ENCODE measurements around the gene MTURN. TPM values are rescaled to one million over a fixed set of nuclear protein-coding genes. Genes with fewer than 3 reads are reported as not detected.

The MTURN gene
- polyA plus RNA-seq, 1 donor from 2014 or later = 75.5 TPM

- Histone ChIP-seq H3K27ac (ENCODE audit: low read length) (no peak overlapping the region), H3K4me2 (ENCODE audit: low read length) (no peak overlapping the region)
These were observed 37.7 kb downstream of the MTURN start for GRCh38 chr7:30172451-30172850.

More at GRCh38 chr7:30172451-30172850, 37.7 kb downstream of the MTURN start:
- Histone ChIP-seq H3K27me3 (ENCODE audit: insufficient read depth, low read depth, low read length) (no peaks in the 10 kb centered on the region), H3K4me3 (ENCODE audit: low read length) (no peak overlapping the region), H3K79me2 (replicated peaks; ENCODE audit: insufficient read depth, low read length) (no peaks in the 10 kb centered on the region), H3F3A (ENCODE audit: insufficient read depth, low read length, poor library complexity, severe bottlenecking) (no peaks in the 10 kb centered on the region), H4K20me1 (ENCODE audit: insufficient read depth) (no peaks in the 10 kb centered on the region), H3K36me3 (ENCODE audit: insufficient read depth, low read length) (no peaks in the 10 kb centered on the region), H3K9ac (ENCODE audit: low read length) (no peak overlapping the region), H3K9me2 (ENCODE audit: insufficient read depth, low read length) (no peaks in the 10 kb centered on the region), H3K9me3 (ENCODE audit: low read length) (no peaks in the 10 kb centered on the region), H2AFZ (ENCODE audit: low read depth, low read length) (no peak overlapping the region)
- no peak for TF ChIP-seq SMC3 (conservative IDR thresholded peaks at IDR 0.05; ENCODE audit: poor library complexity)
- TF ChIP-seq POLR2AphosphoS5 (IDR thresholded peaks at IDR 0.05) = no peak
- TF ChIP-seq MXI1 (conservative IDR thresholded peaks at IDR 0.05; ENCODE audit: poor library complexity, severe bottlenecking) = no peak
- TF ChIP-seq EZH2 (IDR thresholded peaks at IDR 0.05; ENCODE audit: borderline replicate concordance, insufficient read depth, low read length, poor library complexity, severe bottlenecking) = no peak
- no peak for TF ChIP-seq RAD21 (conservative IDR thresholded peaks at IDR 0.05)
- TF ChIP-seq CTCF (IDR thresholded peaks at IDR 0.05; ENCODE audit: poor library complexity, severe bottlenecking) = no peak
- no peak for TF ChIP-seq REST (IDR thresholded peaks at IDR 0.05; ENCODE audit: borderline replicate concordance)
- TF ChIP-seq EP300 (conservative IDR thresholded peaks at IDR 0.05; ENCODE audit: poor library complexity, severe bottlenecking) = no peak
- TF ChIP-seq TAF1 (IDR thresholded peaks at IDR 0.05; ENCODE audit: low read depth) = no peak
